HG02870 (cell line): Measurements from ENCODE around the gene ZBTB7C.

Experiments used
- ATAC-seq: cut with Tn5 transposase; IDR thresholded peaks from one replicate; pipeline ENCODE4 v1.9.1; 2021; ENCODE audit warnings: mild to moderate bottlenecking, moderate library complexity; ENCODE audit not compliant: unreplicated experiment

The ZBTB7C gene

DNA sequence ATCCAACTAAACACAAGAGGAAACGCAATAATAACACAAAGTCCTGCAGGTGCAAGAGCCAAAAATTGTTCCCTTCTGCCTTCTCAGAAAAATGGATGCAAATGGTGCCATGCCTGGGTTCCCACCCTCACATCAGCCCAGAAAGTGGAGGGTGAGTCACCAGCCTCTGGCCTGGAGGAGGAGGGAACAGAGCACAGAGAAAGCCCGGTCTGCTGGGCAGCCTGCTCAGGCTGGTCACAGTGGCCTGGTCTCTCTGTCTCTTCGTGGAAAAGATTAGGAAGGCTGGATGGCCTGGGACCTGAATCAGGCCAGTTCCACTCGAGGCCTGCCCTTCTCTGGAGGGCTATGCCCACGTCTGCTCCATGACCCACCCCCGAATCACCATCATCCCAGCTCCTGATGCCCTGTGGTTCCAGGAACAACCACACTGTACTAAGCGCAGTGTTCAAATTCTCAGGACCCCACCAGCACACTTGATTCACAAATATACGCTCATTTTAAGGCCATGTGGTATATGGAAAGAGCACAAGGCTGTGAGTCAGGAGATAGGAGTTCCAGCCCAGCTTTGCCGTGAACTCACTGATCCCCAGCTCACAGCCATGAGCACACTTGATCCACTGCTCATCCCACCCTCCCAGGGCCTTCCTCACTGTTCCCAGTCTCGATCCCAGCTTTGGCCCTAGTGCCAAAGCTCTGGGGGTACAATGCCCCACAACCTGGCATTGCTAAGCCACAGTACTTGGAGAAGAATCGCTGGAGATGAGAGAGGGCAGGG is 82.1 kb downstream of the ZBTB7C start:
- ATAC-seq = no peak

DNA sequence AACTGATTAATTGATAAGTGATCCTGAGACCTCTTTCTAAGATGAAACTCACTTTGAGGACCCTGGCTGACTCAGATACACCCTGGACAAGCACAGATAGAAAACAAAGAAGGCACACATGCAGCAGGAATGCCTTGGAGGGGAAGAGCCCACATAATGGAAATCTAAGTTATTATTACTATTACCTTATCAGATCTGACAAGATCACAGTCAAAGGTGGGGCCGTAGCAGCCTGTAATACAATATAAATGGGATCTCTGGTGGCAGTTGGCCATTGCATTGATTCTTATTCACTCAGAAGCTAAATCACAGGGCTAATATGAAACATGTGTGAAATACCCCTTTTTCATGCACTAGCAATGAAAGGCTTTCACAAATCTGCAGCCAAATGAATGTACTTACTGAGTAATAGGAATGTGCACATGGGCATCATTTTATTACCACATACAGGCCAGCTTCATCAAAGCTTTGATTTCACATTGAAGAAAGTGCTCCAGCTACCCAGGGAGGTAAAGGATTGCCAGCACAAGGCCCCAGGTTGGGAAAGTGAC is 84.0 kb downstream of the ZBTB7C start:
- ATAC-seq = no peak

DNA sequence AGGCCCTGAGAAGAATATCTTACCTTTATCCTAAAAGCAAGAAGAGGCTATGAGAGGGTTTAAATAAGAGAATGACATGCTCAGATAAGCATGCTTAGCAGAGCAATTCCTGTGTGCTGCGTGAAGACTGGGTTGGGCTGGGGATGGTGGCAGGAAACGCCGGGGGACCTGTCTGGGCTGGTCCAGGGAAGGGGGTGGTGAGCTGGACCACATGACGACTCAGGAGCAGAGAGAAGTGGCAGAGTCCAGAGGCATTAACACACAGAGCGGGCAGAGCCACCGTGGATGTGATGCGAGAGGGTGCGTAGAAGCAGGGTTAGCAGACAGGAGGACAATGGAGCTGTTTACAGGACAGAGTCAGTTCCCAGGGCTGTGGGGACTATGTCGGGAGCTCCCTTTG is 84.5 kb downstream of the ZBTB7C start:
- ATAC-seq = no peak

DNA sequence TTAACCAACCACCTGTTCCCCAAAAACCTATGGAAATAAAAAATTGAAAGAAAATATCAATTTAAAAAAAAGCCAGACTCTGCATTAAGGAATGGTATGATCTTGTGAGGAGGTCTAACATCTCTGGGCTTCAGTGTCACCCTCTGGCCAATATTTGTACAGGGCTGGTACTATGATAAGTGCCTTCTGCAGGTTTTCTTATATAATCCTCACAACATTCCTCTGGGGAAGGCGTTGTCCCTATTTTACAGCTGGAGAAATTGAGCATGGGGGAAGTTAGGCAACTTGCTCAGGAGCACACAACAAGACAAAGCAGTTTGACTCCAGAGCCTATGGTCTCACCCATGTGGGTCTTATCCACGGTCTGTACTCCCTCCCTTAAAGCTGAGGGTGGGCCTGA is 86.0 kb downstream of the ZBTB7C start:
- no peak for ATAC-seq

DNA sequence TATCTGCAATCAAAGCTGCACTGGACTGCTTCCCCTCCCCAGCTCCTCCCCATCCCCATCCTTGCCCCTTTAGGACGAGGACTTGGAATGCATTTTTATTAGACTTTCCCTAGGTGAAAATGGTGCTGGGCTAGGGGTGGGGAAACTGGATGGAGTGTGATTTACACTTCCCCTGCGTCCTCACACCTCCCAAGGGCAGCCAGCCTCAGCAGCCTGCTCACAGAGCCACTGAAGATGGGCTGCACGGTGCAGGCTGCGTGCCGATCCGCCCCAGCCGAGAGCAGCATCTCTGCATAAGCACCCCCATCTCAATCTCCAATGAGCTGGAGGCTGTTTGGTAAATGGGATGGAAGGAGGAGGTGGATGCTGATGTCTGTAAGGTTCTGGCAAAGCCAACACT is 87.6 kb downstream of the ZBTB7C start:
- ATAC-seq = no peak

DNA sequence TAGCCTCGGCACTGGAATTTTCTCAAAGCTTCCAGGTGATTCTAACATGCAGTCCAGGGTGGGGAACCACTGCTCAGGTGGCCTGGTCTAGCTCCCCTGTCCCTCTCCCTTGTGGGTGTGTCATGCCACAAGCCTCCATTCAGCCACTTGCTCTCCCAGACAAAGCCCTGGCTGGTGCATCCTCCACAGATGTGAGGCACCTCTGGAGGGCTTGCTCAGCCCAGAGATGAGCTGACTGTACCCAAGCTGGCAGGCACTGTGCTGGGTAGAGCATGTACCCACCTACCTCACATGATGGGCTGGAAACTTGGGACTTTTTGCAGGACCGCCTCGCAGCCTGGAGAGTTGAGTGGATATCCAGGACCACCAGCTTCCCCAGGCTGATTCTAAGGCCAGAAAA is 88.1 kb downstream of the ZBTB7C start:
- no peak for ATAC-seq

DNA sequence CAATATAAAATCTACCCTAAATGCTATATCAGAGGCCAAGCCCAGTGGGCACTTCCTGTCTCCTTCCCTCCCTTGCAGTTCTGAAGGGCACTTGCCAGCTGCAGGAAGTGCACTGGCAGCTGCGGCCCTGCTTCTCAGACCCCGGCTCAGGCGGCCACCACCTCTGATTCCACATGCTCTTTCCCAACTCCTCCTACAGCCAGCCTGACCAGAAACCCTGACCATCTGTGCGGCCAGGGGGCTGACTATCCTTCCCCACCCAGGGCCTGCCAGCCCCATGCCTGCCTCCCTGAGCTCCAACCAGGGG is 88.6 kb downstream of the ZBTB7C start:
- no peak for ATAC-seq

DNA sequence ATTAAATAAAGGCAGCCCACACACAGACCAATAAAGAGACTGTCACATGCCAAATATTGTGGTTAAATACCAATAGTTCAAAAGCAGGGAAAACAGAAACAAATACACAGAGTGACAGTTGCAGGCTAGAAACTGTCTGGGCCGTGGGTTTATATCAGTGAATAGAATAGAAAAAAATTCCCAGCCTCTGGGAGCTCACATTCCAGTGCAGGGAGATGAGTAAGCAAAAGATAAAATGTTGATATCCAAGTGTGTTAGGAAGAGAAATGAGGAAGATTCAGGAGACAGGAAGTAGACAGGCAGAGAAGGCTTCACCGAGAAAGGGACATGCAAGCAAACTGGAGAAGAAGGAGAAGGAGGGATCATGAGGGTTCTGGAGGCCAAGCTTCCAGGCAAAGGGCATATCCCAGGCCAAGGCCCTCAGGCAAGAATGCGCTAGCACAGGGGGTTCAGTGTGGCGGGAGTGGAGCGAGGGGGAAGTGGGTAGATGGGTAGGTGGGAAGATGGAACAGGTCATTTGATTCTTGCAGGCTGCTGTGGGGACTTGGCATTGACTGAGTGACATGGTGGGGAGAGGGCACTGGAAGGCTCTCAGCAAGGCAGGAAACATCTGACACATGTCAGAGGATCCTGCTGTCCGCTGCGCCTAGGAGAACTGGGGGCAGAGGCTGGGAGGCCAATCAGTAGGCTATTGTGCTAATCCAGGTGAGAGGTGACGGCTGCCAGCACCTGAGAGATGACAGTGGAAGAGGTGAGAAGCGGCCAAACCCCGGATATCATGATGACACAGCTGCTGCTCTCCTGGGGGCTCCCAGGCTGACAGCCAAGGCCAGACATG is 89.2 kb downstream of the ZBTB7C start:
- no peak for ATAC-seq

DNA sequence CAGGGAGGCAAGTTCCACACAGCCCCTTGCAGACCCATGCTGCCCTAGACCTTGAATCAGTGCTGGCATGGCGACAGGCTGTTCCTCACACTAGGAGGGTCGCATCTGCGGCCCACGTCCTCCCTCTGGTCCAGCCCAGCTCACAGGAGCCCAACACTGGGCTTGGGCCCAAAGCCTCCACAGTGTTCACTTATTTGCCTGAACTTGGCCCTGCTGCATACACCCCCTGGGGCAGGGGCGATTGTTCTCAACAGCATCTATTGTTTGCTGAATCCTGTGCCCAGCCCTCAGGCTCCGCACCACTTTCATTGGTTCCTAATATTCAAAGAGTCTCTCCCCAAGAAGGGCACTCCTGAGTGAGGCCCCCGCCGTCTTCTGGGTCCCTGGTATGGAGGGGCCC is 90.7 kb downstream of the ZBTB7C start:
- ATAC-seq = no peak

DNA sequence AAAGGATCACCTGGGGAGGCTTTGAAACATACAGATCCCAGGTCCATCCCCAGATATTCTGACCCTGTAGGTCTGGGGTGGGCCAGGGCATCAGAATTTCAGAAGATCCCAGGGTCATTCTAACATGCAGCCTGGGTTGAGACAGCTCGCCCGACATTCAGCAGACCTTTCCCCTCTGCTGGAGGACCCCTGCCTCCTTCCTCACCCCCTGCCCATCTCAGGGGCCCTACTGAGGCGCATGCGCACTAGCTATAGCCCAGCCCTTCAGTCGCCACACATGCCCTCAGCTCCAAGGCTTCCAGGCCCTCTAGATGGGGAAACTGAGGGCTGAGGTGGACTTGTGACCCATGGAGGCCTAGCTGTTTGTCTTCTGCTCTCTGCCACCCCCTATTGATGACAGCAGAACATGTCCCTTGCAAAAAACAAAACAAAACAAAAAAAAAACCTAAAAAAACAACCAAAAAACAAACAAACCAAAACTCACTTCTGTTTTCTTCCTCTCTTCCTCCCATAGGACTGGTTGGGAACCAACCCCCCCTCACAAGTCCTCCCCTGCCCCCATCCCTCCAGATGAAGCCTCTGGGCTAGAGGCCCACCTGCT is 91.3 kb downstream of the ZBTB7C start:
- no peak for ATAC-seq

DNA sequence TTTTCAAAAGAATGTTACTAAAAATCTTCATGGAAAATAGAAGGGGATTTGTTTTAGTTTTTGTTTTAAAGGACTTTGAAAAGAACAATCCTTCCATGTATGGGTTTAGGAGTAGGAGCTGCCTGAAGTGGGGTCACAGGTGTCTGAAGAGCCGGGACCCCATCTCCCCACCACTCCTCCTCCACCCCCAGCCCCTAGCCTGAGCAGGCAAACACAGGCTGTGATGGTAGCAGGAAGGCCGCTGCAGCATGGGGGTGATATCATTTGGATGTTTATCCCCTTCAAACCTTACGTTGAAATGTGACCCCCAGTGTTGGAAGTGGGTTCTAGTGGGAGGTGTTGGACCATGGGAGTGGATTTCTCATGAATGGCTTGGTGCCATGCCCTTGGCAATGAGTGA is 93.0 kb downstream of the ZBTB7C start:
- no peak for ATAC-seq

DNA sequence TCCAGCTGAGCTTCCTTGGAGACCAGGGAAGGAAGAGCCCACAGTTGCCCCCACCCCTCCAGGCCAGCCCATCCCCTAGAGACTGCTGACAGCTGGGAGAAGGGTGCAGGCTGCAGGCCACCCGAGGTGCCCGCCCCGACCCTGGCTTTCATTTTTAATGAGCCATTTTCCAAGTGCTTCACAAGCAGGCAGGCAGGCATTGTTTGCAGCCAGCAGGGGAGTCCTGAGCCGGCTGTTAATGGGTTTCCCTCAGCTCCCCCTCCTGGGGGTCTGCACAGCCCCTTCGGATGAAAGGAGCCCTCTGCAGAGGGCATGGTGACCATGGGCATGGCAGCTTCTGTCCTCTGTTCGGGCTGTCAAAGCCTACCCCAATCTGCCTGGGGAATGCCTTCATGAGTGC is 94.5 kb downstream of the ZBTB7C start:
- ATAC-seq = no peak

DNA sequence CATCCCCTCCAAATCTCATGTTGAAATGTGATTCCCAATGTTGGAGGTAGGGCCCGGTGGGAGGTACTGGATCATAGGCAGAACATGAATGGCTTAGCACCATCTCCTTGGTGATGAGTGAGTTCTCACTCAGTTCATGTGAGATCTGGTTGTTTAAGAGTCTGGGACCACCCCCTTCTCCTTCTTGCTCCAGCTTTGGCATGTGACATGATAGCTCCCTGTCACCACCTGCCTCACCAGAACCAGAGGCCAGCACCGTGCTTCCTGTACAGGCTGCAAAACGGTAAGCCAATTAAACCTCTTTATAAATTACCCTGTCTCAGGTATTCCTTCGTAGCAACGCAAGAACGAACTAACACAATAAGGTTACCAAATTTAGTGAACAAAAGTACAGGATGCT is 95.4 kb downstream of the ZBTB7C start:
- ATAC-seq = no peak

DNA sequence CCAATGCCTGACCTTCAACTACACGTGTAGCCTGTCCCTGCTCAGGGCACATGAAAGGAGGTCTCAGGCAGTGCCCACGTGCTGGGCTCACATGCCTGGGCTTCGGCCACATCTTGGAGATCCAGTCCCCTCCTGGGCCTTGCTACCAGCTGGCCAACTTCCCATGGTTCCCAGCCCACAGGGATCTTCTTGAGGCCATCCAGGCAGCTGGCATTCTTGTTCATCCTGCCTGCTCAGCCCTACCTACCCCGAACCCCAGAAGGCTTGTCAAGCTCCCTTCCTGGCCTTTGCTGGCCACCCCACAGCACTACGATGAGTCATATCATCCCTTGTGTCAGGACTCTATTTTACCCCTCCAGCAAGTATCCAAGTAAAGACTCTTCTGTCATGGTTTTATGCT is 97.1 kb downstream of the ZBTB7C start:
- ATAC-seq = no peak

DNA sequence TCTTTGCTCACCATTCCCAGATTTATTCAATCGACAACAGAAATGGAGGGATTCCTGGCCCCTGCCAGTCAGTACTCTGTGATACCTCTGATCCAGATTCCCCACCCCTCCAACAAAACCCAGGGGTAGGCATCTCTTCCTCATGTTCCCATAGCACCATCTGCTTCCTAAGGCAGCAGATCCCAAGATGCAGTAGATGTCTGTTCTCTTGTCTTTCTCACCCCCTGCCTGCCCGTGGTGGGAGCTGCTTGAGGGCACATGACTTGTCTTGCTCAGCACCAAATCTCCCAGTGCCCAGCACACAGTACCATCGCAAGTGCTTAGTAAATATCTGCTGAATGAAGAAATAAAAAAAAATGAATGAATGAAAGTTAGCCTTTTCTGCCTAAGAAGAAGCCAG is 98.2 kb downstream of the ZBTB7C start:
- no peak for ATAC-seq

DNA sequence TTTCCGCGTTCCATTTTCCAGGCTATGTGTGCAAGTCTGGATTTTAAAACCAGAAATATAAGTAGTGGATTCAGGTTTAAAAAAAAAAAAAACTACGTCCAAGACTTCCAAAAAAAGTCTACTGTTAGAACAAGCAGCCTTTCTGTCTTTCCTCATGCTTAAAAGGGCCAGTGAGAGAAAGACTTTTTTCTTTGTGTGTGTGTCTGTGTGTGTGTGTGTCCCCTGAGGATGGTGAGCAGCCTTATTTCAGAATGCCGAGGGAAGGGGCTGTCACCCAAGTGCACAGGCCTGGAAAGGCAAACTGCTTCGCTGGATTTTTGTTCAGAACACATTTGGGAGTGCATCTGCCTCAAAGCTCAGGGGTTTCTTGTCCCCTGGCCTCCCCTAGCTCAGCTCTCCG is 98.8 kb downstream of the ZBTB7C start:
- no peak for ATAC-seq

DNA sequence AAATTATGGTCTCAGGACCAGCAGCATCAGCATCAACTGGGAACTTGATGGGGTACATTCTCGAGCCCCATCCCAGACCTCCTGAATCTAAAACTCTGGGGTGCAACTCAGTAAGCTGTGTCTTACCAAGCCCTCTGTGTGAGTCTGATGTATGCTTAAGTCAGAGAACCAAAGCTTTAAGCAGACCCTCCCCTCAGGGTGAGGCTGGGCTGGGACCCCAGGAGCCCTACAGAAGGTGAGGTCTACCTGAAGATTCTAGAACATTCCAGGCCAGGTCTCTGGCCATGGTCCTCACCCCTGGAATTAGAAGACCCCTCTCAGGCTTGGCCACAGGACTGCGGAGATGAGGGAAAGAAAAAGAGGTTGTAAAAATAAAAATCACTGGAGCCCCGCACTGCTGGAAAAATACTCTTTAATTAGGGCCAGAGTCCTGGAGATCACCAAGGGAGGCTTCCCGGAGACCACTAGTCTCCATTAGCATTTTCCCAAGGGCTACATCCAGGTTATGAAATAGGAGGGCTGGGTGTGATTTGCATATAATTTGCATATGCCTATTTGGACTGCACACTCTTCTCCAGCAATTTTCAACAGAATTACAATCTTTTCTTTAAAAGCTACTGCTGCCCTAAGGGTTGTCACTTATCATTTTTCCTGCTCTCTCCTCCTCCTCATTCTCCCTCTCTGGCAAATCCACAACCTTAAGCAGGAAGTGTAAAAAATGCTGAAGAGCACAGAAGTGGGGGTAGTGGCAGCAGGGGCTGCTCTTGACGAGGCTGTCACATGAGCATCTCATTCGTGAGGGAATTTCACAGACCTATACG is 100.2 kb downstream of the ZBTB7C start:
- no peak for ATAC-seq

DNA sequence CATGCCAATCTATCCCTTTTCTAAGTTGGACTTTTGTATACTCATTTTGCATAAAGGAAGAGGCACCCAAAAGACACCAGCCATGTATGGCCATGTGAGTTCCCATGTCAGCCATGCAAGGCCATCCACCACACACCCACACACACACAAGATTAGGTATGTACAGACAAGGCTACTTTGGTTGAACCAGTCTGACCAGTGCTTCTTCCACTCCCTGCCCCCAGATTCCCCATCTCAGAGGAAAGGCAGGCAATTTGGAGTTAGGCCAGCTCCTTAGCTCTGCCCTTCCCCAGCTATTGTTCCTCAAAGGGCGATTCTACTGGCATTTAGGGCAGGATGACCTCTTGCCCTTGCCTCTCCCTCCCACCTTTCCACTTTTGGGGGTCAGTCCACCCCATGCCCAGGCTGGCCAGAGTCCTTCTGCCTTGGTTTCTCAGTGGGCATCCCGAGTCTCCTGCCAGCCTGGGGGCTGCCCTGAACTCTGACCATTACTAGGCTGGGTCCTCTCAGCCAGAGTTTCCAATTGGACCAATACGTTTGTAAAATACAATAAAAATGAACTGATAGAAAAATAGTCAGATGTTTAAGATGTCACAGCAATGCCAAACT is 101.1 kb downstream of the ZBTB7C start:
- no peak for ATAC-seq

DNA sequence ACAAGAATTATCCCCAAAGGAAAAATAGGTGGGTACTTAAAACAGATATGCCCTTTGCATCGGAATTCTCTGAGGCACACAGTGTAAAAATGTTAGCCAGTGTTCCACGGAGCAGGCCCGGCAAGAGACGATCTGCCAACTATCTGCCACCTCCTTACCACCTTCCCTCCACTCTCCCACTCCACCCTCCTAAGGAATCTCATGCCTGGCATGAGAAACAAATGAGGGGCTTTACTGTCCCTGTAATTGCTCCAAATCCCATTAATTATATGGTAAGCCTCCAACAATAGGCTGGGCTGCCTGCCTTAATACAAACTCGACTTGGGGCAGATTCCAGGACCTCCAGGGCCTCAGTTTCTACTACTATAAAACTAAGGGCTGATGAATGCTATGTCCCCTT is 102.3 kb downstream of the ZBTB7C start:
- no peak for ATAC-seq

DNA sequence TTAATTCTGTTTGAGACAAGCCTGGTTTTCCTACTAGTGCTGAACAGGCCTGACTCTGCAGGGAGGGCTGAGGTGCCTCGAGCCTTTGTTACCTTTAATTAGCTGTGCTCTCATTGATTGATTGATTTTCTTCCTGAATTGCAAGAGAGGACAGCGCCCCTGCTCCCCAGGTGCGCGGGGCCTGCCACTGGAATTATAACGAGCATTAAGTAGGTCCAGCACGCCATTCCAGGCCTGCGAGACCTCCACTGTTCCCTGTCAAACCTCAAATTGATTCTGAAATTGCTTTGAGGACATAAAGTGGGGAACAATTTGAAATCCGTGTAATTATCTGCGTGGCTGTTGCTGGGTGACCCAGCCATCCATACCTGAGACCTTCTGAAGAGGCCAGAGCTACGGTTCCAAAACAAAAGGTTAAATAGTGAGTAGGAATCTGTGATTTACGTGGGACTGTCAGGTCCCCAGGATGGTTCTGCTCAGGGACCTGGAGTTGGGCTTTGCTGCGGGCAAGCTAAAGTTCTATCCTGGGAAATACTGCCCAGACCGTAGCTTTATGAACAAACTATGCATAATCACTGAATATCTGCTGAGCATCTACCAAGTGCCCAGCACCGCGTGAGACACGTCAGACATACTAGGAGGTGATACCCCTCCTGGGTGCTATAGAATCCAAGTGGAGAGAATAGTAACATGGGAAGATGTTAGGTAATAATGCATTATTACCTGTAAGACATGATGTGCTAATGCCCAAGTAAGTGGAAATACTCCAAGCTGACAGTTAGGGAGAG is 104.1 kb downstream of the ZBTB7C start:
- ATAC-seq = no peak
